Right cardiac atrium (tissue), 5 donors: ENCODE data around the gene EXOC2. TPM values are rescaled to one million over a fixed set of nuclear protein-coding genes. Genes with fewer than 3 reads are reported as not detected.

Experiments
- ATAC-seq, 2 donors: fragments of 200-7000 bp; cut with Tn5 transposase; one replicate each; pipeline versions ENCODE4 v1.8.0 to v1.9.1; 2020; ENCODE audit warnings: moderate library complexity in 2 of 2, mild to moderate bottlenecking in 1 of 2
- DNase-seq, 3 donors: peaks; one replicate each; pipeline ENCODE4 v3.0.0-alpha.2; 2020
- H3K27ac ChIP-seq: one replicate; pipeline ENCODE4 v1.5.1; 2013; ENCODE audit warnings: mild to moderate bottlenecking, low read length, control low read depth, moderate library complexity
- H3K27me3 ChIP-seq: one replicate; pipeline ENCODE4 v1.6.1; 2013; ENCODE audit not compliant: control insufficient read depth, insufficient read depth
- H3K4me1 ChIP-seq: one replicate; pipeline ENCODE4 v1.6.1; 2013; ENCODE audit warnings: low read length; ENCODE audit not compliant: control insufficient read depth, insufficient read depth
- H3K4me3 ChIP-seq: one replicate; pipeline ENCODE4 v1.5.1; 2013; ENCODE audit warnings: low read length, control low read depth
- H3K9me3 ChIP-seq: one replicate; pipeline ENCODE4 v1.6.1; 2013; ENCODE audit warnings: low read length; ENCODE audit not compliant: control insufficient read depth
- whole genome bisulfite sequencing: extraction: QIAGEN DNeasy Blood & Tissue Kit; methylation state at CpG from one replicate; pipeline ENCODE4 v1.1.7; 2013; 5-methylcytosine and 5-hydroxymethylcytosine counted together
- intact Hi-C, 4 donors: fragments of 100-400 bp; cut with DNase I; formaldehyde crosslinking; loops; one replicate each; pipeline versions ENCODE4 v1.11.0 to v1.14.0; 2022 to 2023
- polyA plus RNA-seq: library from polyadenylated mRNA; stranded (reverse); fragments of 200-250 nt; gene quantifications from one replicate; pipeline ENCODE4 v1.2.3, GENCODE V29; 2013
- total RNA-seq, 4 donors: library from RNA; stranded (reverse); fragmentation: NEBNext Ultra II Directional; extraction: Animal tissue kit (Norgen Biotek cat#: 25700); gene quantifications; one replicate each; pipeline ENCODE4 v1.2.1, GENCODE V29; 2021
- donor health status: healthy with polysubstance abuse.
- donor health status: DM: no; HTN: yes; CAD: no.
- donor health status: DM: no; HTN: no; CAD: no.
- donor health status: DM: no; HTN: yes; CAD: no; lungs with severe emphysema.
- donor health status: DM: yes; HTN: yes; CAD: no.

The EXOC2 gene
- total and polyA plus RNA-seq, 5 donors, result 7.9 to 17.9 (median 14.3) TPM

DNA sequence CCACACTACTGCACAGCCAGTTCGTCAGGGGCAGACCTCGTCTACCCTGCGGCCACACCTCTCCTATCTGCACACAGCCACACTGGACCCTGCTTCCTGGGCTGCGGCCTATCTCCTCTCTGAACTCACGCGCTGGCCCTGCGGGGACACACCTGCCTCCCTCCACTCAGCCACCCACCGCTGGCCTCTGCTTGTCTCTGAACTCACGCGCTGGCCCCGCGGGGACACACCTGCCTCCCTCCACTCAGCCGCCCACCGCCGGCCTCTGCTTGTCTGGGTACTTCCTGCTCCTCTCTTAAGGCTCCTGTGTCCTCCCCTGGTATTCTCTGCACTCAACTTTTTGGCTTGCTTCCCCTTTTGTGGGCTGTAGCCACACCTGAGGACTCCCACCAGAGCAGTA lies 88.4 kb downstream of the EXOC2 start:
- intact Hi-C loops, result no loop called here

DNA sequence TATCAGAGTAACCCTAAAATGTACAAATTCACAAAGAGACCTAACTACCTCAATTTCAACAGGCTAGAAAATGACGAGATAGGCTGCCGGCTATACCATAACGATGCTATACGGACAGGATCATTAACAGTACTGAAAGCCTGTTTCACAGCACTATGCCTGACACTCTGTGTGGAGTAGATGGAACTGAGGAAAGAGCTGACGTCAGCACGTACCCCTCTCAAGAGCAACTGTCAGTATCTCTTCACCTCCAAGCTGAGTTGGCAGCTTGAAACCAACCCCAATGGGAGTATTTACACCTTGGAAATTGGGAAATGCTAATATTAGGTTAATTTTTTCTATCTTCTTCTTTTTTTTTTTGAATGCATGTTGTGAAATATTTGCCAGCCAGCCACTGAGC lies 89.7 kb downstream of the EXOC2 start:
- no peak for ATAC-seq
- Histone ChIP-seq H3K27me3 (no peaks in the 10 kb centered on the region), H3K27ac (no peak overlapping the region), H3K9me3 (no peaks in the 10 kb centered on the region), H3K4me1 (no peaks in the 10 kb centered on the region), H3K4me3 (no peak overlapping the region)
- DNase-seq, result no peak
- intact Hi-C loops, result no loop called here
- WGBS, result 97% methylated on average over 6 of the region's 6 CpGs

More for the DNA sequence above, 88.4 kb downstream of the EXOC2 start:
- Histone ChIP-seq H3K9me3 (no peaks in the 10 kb centered on the region), H3K27ac (no peak overlapping the region), H3K27me3 (no peaks in the 10 kb centered on the region), H3K4me1 (no peaks in the 10 kb centered on the region), H3K4me3 (no peak overlapping the region)
- DNase-seq, result no peak
- ATAC-seq, result no peak
- WGBS, result 96% methylated on average over 15 of the region's 15 CpGs

DNA sequence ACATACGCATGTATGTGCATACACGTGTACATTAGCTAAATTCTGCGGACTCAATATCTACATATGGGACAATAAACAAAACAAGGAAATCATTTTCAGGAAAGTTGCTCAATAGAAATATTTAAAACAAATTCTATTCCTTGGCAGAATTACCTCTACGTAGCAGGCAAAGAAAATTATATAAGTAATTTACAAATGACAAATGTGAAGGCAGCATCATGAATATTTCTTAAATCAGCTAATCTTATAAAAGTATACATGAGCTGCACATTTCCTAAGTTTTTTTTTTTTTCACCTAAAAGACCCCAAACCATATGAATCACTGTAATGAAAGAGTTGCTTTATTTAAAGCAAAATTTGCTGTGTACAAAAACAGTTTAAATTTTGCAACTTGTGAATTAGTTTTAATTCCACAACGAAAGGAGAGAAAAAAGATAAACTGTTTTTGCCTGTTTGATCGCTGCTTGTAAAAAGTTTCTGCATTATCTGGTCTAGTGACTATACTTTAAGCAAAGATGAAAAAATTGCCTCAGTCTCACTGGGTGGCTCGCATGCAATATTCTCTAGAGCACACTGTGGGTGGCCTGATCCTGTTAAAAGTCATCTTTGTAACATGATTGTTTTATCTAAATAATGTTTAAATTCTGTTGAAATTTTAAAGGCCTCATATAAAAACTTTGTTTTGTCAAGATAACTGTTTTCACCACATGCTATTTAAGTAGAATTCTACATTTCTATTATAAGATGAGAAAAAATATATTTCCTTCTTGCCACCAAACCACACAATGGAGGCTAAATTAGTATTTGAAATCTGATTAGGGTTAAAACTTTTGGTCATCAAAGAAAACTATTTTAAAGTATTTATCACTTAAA lies 93.1 kb downstream of the EXOC2 start:
- intact Hi-C loops, result loop anchor here in 2 of 4 donors (10.0 kb wide), 4 partner anchors 115 to 795 kb away; no protein-coding TSS in a partner anchor
- ATAC-seq (no peak), DNase-seq (no peak)
- H3K27ac ChIP-seq, result no peak overlapping the region
- 92% methylated on average over 7 of the region's 7 CpGs for WGBS
- no peak overlapping the region for H3K4me3 ChIP-seq
- H3K4me1 ChIP-seq, result no peaks in the 10 kb centered on the region
- H3K27me3 ChIP-seq, result no peaks in the 10 kb centered on the region
- H3K9me3 ChIP-seq, result no peaks in the 10 kb centered on the region

DNA sequence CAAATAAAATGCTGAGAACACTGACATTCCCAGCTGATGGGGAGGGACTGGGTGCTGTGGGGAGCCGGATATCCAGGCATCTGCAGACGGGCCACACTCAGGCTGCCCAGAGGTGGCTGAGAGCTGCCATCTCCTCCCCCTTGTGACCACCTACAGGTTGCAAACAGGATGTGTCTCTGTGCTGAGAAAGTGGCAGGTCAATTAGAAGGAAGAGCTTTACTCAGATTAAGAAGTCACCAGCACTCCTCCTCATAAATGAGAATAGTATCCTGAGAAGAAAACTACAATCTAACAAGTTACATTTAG lies 99.1 kb downstream of the EXOC2 start:
- intact Hi-C loops, result loop anchor here in 2 of 4 donors (5.0 to 10.0 kb wide), 7 partner anchors 121 to 803 kb away; no protein-coding TSS in a partner anchor
- Histone ChIP-seq H3K4me3 (no peak overlapping the region), H3K27ac (no peak overlapping the region), H3K27me3 (no peaks in the 10 kb centered on the region), H3K4me1 (no peaks in the 10 kb centered on the region), H3K9me3 (no peaks in the 10 kb centered on the region)
- WGBS, result 62% methylated on average over 2 of the region's 2 CpGs
- ATAC-seq (no peak), DNase-seq (no peak)

DNA sequence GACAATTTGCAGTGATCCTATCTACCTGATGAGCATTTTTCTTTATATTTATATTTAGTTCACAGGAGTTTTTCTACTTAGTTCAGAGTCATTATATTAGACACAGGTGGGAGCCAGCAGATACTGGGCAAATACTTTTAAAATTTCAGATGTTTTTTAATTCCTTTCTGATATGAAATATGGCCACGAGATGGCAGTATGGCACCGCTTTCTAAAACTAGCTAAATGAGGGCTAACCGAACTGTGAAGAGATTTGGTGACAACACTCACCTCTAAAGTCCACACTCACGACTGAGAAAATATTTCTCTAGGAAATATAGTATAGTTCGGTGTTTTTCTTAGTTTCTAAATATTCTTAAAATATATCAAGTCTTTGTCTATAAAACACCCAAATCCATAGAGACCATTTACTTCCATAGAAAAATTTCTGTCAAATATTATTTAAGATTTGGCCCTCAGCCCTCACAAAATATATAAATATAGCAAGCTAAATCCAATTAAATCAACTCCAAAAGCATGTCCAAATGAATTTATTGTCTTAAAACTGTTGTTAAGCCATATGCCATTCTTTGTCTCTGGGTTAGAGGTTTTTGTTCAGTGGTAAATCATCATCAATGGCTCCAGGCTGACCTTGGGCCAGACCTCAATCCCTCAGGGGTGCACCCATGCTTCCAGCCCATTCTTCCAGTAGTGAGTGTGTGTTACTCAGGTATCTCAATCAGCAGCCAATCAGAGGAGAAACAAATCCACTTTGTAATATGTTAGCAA lies 99.6 kb downstream of the EXOC2 start:
- H3K4me1 ChIP-seq, result no peaks in the 10 kb centered on the region
- 5% methylated on average over 5 of the region's 5 CpGs for WGBS
- no peak overlapping the region for H3K27ac ChIP-seq
- peak in 2 of 3 donors; percentile 27 to 65 for DNase-seq
- intact Hi-C loops, result loop anchor here in 2 of 4 donors (5.0 to 10.0 kb wide), 7 partner anchors 121 to 804 kb away; no protein-coding TSS in a partner anchor
- no peak overlapping the region for H3K4me3 ChIP-seq
- peak in 1 of 2 donors; percentile 49 for ATAC-seq
- no peaks in the 10 kb centered on the region for H3K27me3 ChIP-seq
- H3K9me3 ChIP-seq, result no peaks in the 10 kb centered on the region

DNA sequence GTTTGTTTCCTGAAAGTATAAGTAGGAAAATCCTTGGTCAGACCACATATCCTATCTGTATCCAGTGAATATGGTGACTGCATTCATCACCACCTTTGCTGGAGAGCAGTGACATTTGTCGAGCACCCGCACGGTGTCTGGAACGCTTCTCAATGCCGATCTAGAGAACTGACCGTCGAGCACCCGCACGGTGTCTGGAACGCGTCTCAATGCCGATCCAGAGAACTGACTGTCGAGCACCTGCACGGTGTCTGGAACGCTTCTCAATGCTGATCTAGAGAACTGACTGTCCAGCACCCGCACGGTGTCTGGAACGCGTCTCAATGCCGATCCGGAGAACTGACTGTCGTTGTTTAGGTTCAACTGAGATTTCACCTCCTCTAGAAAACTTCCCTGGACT lies 103.8 kb downstream of the EXOC2 start:
- Histone ChIP-seq H3K27ac (no peak overlapping the region), H3K27me3 (no peaks in the 10 kb centered on the region), H3K4me1 (no peaks in the 10 kb centered on the region), H3K4me3 (no peak overlapping the region), H3K9me3 (no peaks in the 10 kb centered on the region)
- 92% methylated on average over 22 of the region's 22 CpGs for WGBS
- no peak for DNase-seq
- intact Hi-C loops, result no loop called here
- ATAC-seq, result peak in 1 of 2 donors; percentile 7

DNA sequence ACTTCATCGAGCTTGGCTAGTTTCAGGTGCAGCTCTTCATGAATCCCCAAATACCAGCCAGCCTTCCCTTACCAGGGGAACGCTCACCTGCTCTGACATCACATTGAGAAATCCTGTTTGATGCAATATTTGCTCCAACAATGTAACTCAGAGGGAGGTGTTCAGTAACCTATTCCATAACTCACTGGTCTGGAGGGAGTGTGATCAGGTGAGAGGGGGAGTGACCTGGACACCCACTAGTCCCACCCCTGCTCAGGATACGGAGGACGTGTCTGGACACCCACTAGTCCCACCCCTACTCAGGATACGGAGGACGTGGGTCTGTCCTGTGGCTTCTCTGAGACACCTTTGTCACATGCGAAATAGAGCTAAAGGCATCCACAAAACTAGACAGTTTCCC lies 106.4 kb downstream of the EXOC2 start:
- H3K27me3 ChIP-seq, result no peaks in the 10 kb centered on the region
- H3K4me1 ChIP-seq, result no peaks in the 10 kb centered on the region
- DNase-seq (no peak), ATAC-seq (peak in 1 of 2 donors; percentile 33)
- H3K9me3 ChIP-seq, result no peaks in the 10 kb centered on the region
- intact Hi-C loops, result no loop called here
- no peak overlapping the region for H3K27ac ChIP-seq
- no peak overlapping the region for H3K4me3 ChIP-seq
- WGBS, result 92% methylated on average over 7 of the region's 7 CpGs

DNA sequence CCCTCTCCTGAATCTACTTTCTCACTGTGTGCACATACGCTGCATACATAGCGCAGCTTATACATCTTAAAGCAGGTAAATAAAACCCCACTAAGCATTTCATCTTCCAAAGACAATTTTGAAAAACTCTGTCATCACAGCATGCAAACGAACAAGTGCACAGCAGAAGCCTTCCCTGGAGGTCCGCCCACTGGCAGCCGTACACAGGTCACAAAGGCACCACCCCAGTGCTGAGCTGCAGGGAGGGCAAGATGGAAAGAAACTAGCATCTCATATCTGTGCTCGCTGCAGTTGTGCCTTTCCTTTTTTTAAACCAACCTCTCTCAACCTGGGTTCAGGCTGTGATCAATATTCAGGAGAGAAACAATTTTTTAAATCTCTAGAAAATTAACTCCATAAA lies 109.3 kb downstream of the EXOC2 start:
- DNase-seq, result peak in 1 of 3 donors; percentile 63
- WGBS, result 67% methylated on average over 6 of the region's 6 CpGs
- intact Hi-C loops, result no loop called here
- H3K9me3 ChIP-seq, result no peaks in the 10 kb centered on the region
- no peaks in the 10 kb centered on the region for H3K27me3 ChIP-seq
- ATAC-seq, result peak in 1 of 2 donors; percentile 55
- H3K4me1 ChIP-seq, result no peaks in the 10 kb centered on the region
- no peak overlapping the region for H3K27ac ChIP-seq
- no peak overlapping the region for H3K4me3 ChIP-seq

DNA sequence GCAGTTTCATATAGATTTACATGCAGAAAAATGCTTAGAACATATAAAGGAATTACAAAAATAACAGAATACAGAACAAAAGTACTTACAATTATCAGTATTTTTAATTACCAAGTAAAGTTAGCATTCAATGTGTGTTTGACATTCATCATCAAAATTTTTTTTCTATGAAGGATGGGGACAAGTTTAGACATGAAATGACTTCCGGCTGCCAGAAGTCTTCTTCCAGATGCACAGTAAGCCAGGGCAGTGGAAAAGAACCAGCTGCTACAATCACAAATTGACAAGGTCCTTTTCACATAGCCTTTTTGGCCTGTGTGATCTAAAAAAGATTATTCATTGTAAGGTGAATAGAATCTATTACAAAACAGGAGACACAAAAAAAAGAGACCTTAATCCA lies 109.8 kb downstream of the EXOC2 start:
- Histone ChIP-seq H3K4me3 (no peak overlapping the region), H3K4me1 (no peaks in the 10 kb centered on the region), H3K9me3 (no peaks in the 10 kb centered on the region), H3K27ac (no peak overlapping the region), H3K27me3 (no peaks in the 10 kb centered on the region)
- ATAC-seq (no peak), DNase-seq (no peak)
- intact Hi-C loops, result no loop called here
- 66% methylated on average over 1 of the region's 1 CpG for WGBS

DNA sequence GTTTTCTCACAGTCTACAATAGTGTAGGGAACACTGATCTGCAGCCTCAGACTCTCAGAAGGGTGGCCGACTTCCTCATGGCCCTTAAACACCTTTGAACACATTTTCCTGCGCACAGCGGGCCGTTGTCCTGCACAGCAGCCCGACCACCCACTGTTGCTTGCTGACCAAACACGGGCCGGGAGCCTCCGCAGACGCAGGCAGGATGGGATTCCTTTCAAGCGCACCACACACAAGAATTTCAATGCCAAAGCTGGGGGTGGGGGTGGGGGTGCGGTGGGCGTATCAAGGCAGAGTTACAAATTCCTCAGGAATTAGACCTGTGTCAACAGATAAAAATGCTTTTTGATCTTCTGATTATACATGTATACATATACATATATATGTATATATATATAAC lies 110.6 kb downstream of the EXOC2 start:
- DNase-seq (no peak), ATAC-seq (no peak)
- no peaks in the 10 kb centered on the region for H3K27me3 ChIP-seq
- H3K4me3 ChIP-seq, result no peak overlapping the region
- H3K27ac ChIP-seq, result no peak overlapping the region
- 82% methylated on average over 12 of the region's 12 CpGs for WGBS
- H3K9me3 ChIP-seq, result no peaks in the 10 kb centered on the region
- intact Hi-C loops, result no loop called here
- no peaks in the 10 kb centered on the region for H3K4me1 ChIP-seq

DNA sequence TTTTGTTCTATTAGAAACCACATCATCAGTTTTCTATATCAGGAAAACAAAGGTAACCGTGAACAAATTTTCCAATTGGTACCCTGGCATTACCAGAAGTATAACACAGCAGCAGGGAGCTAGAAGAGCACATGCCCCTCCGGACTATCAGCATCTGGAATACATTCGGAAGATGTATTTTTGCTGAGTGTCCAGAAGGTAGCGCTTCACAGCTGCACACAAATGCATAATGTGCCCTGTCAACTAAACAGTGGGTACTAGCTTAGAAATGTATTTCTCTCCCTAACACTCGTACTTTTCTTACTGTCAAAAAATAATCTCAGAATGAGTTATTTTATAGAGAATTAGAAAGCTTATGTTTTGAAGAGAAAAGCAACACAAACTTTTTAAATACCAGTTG lies 113.6 kb downstream of the EXOC2 start:
- Histone ChIP-seq H3K4me3 (no peak overlapping the region), H3K27me3 (no peaks in the 10 kb centered on the region), H3K4me1 (no peaks in the 10 kb centered on the region), H3K9me3 (no peaks in the 10 kb centered on the region), H3K27ac (no peak overlapping the region)
- 92% methylated on average over 5 of the region's 5 CpGs for WGBS
- DNase-seq (no peak), ATAC-seq (no peak)
- intact Hi-C loops, result no loop called here
